ENCODE results near the gene PLCL2. TPM values are rescaled to one million over a fixed set of nuclear protein-coding genes. Genes with fewer than 3 reads are reported as not detected.

Gene PLCL2
- total and polyA plus RNA-seq, 4 donors, result 1.5 to 16.5 (median 9.4) TPM

GRCh38 chr3:16849229-16849628 lies 35.5 kb upstream of the PLCL2 start:
- Histone ChIP-seq H3K27me3 (ENCODE audit: control insufficient read depth in 4 of 4, insufficient read depth in 4 of 4, low read length in 3 of 4) (no peaks in the 10 kb centered on the region), H3K36me3 (ENCODE audit: control insufficient read depth in 4 of 4, insufficient read depth in 3 of 4, low read depth in 1 of 4, low read length in 3 of 4) (no peaks in the 10 kb centered on the region), H3K9me3 (ENCODE audit: control insufficient read depth in 4 of 4, low read length in 3 of 4) (no peaks in the 10 kb centered on the region), H3K4me3 (ENCODE audit: low read depth in 1 of 3, low read length in 3 of 3) (no peak overlapping the region), H3K27ac (ENCODE audit: low read depth in 1 of 2, low read length in 2 of 2) (no peak overlapping the region), H3K9ac (ENCODE audit: low read depth in 1 of 2, low read length in 2 of 2) (no peak overlapping the region), H3K4me1 (ENCODE audit: control insufficient read depth in 4 of 4, insufficient read depth in 4 of 4, low read length in 3 of 4) (peaks cover 4 to 20% (median 11%) of the 10 kb centered on the region in 4 donors)
- TF ChIP-seq ZBTB33 (IDR thresholded peaks at IDR 0.05), result no peak
- no peak for TF ChIP-seq HNF4G (IDR thresholded peaks at IDR 0.05)
- no peak for TF ChIP-seq JUND (IDR thresholded peaks at IDR 0.05)
- no peak for TF ChIP-seq EGR1 (IDR thresholded peaks at IDR 0.05; ENCODE audit: low read depth in 2 of 2)
- TF ChIP-seq MAX (IDR thresholded peaks at IDR 0.05), result no peak
- no peak for TF ChIP-seq GABPA (IDR thresholded peaks at IDR 0.05 in 1 of 2, conservative IDR thresholded peaks at IDR 0.05 in 1 of 2)
- no peak for TF ChIP-seq RXRA (IDR thresholded peaks at IDR 0.05)
- no peak for TF ChIP-seq CTCF (IDR thresholded peaks at IDR 0.05; ENCODE audit: low read depth, low read length, missing input control)
- no peak for TF ChIP-seq HNF4A (conservative IDR thresholded peaks at IDR 0.05)
- no peak for TF ChIP-seq YY1 (IDR thresholded peaks at IDR 0.05)
- TF ChIP-seq TAF1 (conservative IDR thresholded peaks at IDR 0.05), result no peak
- TF ChIP-seq FOXA1 (IDR thresholded peaks at IDR 0.05), result no peak
- TF ChIP-seq, protein P1, sequence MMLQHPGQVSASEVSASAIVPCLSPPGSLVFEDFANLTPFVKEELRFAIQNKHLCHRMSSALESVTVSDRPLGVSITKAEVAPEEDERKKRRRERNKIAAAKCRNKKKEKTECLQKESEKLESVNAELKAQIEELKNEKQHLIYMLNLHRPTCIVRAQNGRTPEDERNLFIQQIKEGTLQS (IDR thresholded peaks at IDR 0.05), result no peak
- no peak for TF ChIP-seq RAD21 (IDR thresholded peaks at IDR 0.05)
- TF ChIP-seq, protein P2, sequence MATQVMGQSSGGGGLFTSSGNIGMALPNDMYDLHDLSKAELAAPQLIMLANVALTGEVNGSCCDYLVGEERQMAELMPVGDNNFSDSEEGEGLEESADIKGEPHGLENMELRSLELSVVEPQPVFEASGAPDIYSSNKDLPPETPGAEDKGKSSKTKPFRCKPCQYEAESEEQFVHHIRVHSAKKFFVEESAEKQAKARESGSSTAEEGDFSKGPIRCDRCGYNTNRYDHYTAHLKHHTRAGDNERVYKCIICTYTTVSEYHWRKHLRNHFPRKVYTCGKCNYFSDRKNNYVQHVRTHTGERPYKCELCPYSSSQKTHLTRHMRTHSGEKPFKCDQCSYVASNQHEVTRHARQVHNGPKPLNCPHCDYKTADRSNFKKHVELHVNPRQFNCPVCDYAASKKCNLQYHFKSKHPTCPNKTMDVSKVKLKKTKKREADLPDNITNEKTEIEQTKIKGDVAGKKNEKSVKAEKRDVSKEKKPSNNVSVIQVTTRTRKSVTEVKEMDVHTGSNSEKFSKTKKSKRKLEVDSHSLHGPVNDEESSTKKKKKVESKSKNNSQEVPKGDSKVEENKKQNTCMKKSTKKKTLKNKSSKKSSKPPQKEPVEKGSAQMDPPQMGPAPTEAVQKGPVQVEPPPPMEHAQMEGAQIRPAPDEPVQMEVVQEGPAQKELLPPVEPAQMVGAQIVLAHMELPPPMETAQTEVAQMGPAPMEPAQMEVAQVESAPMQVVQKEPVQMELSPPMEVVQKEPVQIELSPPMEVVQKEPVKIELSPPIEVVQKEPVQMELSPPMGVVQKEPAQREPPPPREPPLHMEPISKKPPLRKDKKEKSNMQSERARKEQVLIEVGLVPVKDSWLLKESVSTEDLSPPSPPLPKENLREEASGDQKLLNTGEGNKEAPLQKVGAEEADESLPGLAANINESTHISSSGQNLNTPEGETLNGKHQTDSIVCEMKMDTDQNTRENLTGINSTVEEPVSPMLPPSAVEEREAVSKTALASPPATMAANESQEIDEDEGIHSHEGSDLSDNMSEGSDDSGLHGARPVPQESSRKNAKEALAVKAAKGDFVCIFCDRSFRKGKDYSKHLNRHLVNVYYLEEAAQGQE (IDR thresholded peaks at IDR 0.05), result no peak
- peak; percentile 62 for DNase-seq (ENCODE audit: low spot score)
- 62% methylated on average over 8 of the region's 8 CpGs for WGBS

DNA sequence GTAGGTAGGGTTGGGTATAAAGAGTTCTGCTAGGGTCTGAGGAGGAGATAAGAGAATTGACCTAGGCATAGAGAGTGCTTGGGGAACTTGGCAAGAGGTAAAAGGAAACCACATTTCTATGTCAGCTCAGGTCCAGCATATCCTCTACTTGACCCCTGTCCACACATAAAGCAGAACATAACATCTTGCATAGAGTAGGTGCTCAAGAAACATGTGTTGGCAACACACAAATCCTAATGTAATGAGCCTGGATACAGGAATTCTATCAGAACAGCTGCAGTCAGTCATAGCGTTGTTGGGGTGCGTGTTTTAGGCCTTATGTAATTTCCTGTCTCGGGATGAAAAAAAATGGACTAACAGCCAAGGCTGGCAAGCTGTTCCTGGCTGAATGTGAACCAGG lies 35.0 kb upstream of the PLCL2 start:
- TF ChIP-seq JUND (IDR thresholded peaks at IDR 0.05) (peak in 1 of 2 donors; percentile 22), MAX (IDR thresholded peaks at IDR 0.05) (no peak), HNF4G (IDR thresholded peaks at IDR 0.05) (no peak), ZBTB33 (IDR thresholded peaks at IDR 0.05) (no peak), FOXA1 (IDR thresholded peaks at IDR 0.05) (no peak), GABPA (IDR thresholded peaks at IDR 0.05 in 1 of 2, conservative IDR thresholded peaks at IDR 0.05 in 1 of 2) (no peak), TAF1 (conservative IDR thresholded peaks at IDR 0.05) (no peak)
- TF ChIP-seq, protein P1 (IDR thresholded peaks at IDR 0.05), result no peak
- WGBS, result 51% methylated on average over 3 of the region's 3 CpGs
- H3K27me3 ChIP-seq (ENCODE audit: control insufficient read depth in 4 of 4, insufficient read depth in 4 of 4, low read length in 3 of 4), result no peaks in the 10 kb centered on the region
- peaks cover 2 to 17% (median 9%) of the 10 kb centered on the region in 4 donors for H3K4me1 ChIP-seq (ENCODE audit: control insufficient read depth in 4 of 4, insufficient read depth in 4 of 4, low read length in 3 of 4)
- no peaks in the 10 kb centered on the region for H3K36me3 ChIP-seq (ENCODE audit: control insufficient read depth in 4 of 4, insufficient read depth in 3 of 4, low read depth in 1 of 4, low read length in 3 of 4)
- no peak overlapping the region for H3K4me3 ChIP-seq (ENCODE audit: low read depth in 1 of 3, low read length in 3 of 3)
- no peak overlapping the region for H3K9ac ChIP-seq (ENCODE audit: low read depth in 1 of 2, low read length in 2 of 2)
- peak overlapping the region in 1 of 2 donors; percentile 1 for H3K27ac ChIP-seq (ENCODE audit: low read depth in 1 of 2, low read length in 2 of 2)
- no peaks in the 10 kb centered on the region for H3K9me3 ChIP-seq (ENCODE audit: control insufficient read depth in 4 of 4, low read length in 3 of 4)
- DNase-seq (ENCODE audit: low spot score), result no peak
